GM21576 (cell line): ENCODE measurements around the gene CCDC50.

Source experiments
- ATAC-seq: cut with Tn5 transposase; IDR thresholded peaks from one replicate; pipeline ENCODE4 v1.9.1; 2021; ENCODE audit warnings: mild to moderate bottlenecking, moderate library complexity; ENCODE audit not compliant: unreplicated experiment

The CCDC50 gene

DNA sequence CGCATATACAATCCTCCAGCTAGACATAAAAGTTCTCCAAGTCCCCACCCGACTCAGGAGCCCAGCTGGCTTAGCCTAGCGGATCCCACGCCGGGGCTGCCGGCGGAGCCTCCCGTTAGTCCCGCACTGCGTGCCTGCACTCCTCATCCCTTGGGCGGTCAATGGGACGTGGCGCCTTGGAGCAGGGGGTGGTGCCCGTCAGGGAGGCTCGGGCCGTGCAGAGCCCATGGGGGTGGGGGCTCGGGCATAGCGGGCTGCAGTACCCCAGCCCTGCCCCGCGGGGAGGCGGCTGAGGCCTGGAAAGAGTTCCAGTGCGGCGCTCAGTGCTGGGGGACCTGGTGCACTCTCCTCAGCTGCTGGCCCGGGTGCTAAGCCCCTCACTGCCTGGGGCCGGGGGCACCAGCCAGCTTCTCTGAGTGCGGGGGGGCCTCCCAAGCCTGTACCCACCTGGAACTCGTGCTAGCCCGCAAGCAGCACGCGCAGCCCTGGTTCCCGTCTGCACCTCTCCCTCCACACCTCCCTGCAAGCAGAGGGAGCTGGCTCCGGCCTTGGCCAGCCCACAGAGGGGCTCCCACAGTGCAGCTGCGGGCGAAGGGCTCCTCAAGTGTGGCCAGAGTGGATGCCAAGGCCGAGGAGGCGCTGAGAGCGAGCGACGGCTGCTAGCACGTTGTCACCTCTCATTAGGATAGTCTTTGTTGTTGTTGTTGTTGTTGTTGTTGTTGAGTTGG is 12.2 kb upstream of the CCDC50 start:
- ATAC-seq: no peak

DNA sequence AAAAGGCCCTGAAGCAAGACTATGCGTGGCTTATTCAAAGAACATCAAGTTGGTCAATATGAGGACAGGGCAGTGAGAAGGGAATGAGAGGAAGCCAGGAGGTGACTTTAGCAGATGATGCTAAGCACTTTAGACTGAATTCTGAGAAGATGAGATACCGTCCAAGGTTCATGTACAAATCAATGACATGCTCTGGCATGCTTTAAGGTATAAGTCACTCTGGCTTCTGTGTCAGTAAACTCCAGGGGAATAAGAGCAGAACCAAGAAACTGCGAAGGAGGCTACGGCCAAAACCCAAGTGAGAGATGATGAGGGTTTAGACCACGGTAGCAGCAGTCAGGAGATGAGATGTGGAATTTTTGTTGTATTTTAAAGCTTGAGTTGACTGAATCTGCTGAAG is 8.9 kb upstream of the CCDC50 start:
- ATAC-seq: no peak

DNA sequence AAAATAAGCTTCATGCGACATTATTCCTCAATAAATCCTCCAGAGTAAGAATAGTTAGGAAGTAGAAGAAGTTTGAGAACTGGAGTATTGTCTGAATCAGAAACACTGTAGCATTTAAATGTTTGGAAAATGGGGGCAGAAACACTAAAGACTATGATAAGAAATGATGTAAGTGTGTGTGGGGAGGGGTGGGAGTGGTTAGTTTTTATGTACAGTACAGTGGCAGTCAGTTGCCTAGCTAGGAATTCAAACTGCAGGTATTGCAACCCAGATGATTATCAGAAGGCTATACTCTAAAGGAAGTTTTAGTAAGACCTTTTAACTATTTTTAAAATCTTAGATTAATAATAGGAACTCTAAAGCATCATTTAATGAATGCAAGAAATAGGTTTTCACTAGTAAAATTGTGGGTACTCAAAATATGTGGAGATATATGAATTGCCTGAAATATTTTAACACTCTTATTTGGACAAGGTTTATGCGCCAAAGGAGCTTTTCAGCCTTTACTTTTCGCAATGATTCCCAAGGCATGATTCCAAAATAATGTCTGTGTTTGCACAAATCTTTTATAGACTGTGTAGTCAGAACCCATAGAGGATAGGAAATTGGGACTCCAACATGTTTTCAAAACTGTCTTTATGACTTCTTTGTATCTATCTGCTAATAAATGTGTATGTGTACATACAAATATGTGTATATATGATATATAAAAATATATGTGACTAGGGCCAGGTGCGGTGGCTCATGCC is 8.0 kb upstream of the CCDC50 start:
- ATAC-seq: no peak

DNA sequence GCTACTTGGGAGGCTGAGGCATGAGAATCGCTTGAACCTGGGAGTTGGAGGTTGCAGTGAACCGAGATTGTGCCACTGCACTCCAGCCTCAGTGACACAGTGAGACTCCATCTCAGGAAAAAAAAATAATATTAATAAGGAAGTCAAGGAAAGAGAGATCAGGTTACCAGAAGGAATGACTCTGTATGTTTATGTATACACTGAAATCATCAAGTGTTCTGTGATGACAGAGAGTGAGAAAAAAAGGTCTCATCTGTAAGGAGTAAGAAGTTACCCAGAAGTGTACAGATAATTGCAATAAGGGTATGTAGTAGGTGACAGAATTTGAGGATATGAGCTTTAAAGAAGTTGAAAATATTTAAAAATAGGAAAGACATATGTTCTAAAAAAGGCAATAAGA is 4.3 kb upstream of the CCDC50 start:
- ATAC-seq: no peak

DNA sequence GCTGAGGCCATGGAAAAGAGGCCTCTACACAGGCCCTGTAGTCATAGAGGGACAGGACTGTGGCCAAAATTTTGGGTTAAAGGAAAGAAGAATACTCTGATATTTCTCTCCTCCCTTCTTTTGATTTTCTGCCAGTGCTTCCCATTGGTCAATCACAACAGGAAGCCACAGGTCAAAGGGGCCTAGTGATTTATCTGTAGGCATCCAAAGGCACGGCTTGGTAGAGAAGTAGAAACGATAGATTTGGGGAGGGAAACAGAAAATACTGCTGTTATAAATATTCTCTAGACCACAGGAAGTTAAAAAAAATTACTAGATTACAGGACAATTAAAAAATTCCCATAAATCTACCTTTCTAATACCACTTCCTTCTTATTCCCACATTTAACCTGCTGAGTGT is 1.7 kb upstream of the CCDC50 start:
- ATAC-seq: no peak

DNA sequence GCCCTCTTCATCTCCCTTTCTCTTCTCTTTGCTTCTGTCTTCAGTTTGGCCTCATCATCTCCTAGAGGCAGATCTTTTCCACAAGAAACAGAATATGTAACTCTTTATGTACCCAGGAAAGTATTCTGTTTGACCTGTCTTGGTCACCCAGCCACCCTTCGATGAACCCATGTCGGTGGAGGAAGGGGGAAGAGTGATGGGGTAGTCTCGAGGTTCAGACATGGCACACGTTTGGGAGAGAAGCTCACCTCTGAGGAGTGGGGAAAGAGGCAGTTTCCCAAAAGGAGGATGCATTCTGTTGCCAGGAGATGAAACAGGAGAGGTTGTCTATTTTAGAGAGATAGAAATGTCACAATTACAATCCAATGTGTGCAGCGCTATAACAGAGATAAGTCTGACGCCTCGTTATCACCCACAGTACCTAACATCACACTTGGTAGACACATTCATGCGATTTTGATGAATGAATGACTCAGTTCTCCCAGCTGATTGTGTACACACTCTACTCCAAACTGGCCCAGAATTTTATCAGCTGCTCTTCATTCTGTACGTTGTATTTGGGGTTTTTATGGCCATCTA is 722 bp upstream of the CCDC50 start:
- no peak for ATAC-seq

DNA sequence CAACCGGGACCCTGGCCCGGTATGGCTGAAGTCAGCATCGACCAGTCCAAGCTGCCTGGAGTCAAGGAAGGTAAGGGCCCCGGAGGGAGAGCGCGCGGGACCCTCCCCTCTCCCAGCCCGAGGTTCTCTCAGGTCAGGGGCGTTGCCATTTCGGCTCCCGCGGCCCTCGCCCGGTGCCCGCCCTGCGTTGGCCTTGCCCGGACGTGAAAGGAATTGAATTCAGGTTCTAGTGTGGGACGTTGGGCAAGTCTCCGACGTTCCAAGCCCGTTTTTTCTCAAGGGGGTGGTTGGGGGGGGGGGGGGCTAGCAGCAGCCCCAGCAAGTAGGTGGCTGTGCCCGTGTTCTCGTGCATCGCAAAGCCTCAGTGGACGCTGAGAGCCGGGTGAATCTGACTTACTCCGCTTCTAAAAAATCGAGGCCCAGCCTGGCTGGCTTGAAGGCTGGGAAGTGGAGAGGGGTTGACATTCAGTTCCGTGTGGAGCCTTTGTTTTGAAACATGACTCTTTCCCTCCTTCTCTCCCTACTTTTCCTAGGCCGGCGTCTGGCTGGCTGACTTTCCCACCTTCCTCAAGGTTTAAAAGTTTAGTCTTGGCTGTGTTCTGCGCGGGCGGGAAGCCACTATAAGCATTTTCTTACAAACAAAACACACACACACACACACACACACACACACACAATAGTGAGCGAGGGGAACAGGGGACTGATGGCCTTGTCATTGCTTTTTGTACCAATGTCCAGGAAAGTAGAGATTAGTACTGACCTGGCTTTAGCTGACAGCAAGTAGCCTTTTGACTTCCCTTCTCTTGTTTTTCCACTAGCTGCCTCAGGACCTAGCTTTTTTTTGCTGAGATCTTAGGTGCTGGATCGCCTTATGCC is 698 bp downstream of the CCDC50 start, which contains the start of gene UTS2B:
UTS2B (minus strand) TSS at position 873 of the 876 bp plus-strand sequence. CDS start 48,337 bp downstream, outside the sequence.
- peak; percentile 19 for ATAC-seq

DNA sequence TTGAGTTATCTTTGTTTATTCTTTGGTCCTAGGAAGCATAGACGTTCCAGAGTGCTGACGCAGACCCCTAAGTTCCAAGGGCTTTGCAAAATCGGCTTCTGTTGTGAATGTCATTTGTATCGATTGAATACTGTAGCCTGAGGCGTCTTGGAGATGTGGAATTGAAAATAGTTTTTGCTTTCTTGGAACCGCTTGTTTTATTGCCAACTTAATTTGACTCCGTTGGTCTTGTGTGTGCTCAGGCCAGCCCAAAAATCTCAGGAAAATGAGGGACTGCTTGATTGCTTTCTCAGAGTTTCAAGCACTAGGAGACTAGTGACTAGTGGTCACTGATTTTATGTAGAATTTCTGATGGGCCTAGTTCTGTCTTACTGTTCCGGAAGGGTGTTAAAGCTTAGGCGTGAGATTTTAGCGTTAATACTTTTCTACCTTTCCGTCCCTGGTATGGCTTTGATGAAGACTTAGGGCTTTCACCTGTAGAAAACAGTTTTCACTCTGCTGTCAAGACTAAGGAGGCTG is 1.4 kb downstream of the CCDC50 start:
- ATAC-seq: no peak

DNA sequence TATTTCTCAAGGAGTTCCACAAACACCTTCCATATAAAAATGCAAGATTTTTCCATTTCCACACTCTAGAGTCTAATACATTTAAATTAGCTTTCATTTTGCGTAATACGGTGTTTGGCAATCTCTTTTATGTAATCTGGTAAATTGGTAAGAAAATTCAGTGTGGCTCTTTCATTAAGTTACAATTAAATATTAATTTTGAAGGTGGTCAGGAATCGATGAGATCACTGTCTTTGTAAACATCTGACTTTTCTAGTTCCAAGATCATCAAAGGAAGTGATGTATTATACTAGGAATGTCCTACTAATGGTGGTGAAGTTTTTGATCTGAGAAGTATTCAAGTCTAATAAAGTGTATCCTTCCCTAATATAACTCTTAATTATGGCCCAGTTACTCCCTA is 2.2 kb downstream of the CCDC50 start:
- ATAC-seq: no peak

DNA sequence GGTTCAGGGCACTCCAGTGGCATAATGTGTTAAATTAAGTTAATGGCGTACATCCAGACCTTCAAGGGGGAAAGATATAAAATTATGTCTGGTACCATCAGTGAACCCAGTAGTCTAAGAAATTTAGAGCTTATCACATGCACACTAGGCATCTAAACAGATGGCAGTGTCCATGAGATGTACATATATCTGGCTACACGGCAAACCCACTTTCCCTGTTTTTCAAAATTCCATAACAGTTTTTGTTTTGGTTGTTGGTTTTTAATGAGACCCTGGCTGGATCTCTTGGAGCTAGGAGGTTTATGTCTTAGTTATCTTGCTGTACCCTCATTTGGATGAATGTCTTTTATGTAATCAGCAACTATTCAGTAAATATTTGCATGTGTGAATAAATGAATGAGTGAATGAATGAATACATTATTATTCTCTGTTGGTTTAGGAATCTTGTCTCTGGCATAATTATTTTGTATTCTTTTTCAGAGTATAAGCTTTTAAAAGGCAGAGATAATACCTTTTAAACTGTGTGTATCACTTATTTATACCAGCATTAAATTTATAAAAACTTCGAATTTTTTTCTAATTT is 4.2 kb downstream of the CCDC50 start:
- no peak for ATAC-seq

DNA sequence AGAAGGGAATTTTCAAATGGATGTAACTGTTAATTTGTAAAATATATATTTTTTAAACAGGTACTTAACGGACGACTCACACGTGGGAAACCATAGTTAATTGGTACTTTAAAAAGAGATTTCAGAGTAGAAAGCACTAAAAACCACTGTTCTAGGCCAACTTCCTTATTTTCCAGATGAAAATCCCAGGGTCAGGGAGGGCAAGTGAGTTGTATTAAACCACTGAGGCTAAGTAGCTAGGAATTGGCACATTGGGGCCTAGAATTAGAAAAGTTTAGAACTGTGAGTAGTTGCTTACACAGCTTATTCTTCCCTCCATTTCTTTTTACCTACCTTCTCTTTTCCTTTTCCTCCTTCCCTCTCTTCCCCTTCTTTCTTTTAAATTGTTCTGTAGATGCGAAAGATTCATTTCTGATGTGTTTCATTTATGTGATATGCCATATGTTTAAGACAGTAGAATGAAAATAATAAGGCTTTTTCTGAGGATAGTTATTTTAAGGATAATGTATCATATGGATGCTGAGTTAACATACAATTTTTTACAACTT is 5.2 kb downstream of the CCDC50 start:
- ATAC-seq: no peak

DNA sequence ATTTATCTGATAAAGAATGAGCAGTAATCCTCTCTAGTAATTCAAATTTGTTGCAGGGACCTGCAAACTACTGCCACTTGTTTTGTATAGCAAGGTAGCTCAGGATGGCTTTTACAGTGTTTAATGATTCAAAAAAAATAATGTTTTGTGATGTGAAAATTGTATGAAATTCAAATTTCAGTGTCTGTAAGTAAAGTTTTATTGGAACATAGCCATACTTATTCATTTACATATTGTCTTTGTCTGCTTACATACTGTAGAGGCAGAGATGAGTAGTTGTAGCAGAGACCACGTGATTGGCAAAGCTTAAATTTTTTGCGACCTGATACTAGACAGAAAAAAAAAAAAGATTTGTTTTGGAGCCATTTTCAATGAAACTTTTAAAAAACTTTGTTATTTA is 7.6 kb downstream of the CCDC50 start:
- ATAC-seq: peak; percentile 43

DNA sequence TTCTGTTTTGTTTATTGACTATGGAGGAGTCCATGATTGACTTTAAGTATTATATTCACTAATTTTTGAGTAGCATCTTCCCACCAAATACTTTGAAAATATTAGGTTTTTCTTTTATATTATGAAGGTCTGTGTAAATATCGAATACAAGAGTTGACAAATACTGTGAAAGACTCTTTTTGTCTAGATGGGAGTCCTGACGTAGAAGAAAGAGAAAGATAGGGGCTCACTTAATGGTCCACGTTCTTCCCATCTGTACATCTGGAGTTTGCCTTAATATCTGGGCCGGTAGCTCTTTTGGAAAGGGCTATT is 8.9 kb downstream of the CCDC50 start:
- no peak for ATAC-seq

DNA sequence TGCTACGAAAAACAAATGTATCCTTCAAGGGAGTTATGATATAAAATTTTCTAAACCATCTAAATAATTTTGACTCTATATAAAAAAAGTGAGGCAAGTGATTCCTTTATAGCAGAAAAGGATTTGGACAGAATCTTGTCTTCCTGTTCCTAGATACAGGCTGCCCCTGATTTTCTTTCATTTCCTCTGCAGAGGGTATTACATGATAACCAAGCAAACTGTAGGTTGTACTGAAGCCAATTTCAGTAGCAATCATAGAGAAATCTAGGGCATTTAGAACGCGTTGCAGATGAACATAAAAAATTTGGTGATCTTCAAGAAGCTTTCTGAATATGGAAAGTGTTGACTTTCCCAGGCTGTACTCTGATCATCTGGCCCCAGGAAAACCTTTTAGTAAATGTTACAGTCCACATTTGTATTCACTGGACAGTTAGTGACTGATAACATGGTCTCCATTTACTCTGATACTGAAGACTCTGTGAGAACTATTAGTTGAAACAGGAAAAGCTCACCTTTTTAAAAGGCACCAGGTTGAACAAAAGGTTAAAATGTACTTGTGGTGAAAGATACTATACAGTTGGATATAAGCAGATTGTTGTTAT is 10.2 kb downstream of the CCDC50 start:
- ATAC-seq: no peak

DNA sequence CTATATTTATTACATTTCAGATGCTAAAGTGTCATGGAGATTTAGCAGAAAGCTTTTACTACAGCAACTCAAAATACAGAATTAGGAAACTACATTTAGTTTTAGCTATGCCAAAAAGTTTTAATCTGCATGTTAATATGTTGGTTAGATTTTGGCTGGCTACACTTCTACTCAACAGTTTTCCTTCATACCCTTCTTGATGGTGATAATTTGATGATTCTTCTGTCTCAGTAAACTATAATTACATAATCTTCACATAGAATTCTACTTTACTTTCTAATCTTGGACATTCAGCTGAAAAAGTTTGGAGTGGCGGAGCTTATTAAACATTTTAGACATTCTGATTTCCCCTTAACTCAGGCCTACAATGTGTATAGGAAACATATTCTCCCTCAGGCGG is 11.2 kb downstream of the CCDC50 start:
- no peak for ATAC-seq

DNA sequence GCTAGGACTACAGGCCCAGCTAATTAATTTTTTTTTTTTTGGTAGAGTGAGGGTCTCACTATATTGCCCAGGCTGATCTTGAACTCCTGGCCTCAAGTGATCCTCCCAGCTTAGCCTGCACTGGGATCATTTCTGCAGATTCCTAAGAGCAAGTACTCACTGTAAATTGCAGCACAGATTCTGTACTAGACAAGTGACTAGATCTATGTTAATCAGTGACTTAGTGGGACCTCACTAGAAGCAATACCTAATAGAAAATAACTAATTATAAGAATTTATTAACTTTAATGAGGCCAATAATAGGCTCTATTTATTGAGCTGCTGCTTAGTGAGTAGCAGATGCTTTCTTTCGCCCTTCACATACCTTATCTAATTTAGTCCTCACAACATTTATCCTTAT is 11.8 kb downstream of the CCDC50 start:
- no peak for ATAC-seq

DNA sequence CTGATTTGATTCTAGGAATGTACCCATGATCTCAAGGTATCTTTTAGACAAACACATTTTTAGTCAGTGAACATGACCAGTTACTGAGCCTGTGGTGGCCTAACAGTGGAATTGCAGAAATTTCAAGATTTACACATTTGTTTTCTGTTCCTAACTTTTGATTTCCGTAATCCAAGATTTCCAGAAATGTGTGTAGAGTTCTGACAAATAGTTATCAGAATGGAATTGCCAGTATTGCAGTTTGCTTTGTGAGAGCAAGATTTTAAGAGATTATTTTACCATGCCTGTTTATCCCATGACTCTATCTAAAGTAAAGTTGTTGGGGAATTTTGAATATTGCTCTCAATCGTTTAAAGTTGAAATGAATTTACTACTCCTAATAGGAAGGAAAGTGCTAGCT is 12.8 kb downstream of the CCDC50 start:
- no peak for ATAC-seq

DNA sequence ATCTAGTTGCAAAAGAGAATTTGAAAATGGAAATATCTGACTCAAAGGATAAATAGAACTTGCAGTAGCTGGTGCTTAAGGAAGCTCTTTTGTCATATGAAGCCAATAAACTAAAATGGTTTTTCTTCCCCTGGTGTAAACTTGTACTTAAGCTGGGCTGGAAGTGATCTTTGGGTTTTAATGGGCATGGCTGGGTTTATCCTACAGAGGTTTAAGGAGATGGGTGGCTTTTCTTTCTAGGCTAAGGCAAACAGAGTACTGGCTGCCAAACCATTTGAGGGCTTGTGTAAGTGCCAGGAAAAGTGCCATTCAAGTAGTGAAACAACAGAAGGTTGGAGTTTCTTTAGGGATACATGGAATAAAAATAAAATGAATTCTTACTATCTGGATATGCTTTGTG is 13.2 kb downstream of the CCDC50 start:
- no peak for ATAC-seq

DNA sequence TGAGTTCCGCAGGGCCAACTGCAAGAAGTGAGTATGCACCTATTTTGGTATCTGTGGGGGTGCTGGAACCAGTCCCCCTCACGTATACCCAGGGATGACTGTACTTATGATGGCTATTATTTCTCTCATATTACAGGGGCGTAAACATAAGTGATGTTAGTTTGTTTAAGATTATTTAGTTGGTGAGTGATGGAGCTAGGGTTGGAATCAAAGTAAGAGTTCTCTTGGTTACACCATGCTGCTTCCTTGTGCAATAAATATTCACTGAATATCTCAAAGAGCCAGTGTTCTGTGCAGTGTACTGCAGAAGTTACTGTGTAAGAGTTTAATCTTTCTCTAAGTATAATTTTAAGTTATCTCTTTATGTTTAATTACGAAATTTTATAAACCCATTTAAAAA is 13.9 kb downstream of the CCDC50 start:
- no peak for ATAC-seq

DNA sequence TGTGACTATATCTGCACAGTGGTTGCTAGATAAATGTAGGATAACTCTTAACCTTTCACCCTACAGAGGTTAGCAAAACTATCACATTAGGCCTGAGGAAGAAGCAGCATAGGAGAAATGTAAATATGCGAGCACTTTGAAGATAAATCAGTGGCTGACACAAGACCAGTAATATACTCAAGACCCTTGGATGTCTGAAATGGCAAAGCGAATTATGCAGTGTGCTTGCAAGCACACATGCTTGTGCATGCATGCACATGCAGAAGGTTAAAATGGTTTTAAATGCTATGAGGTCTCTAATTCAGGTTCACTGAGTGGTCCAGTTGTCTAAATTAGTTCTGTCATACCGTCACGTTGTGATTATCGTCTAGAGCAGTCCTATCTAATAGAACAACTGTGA is 14.7 kb downstream of the CCDC50 start:
- ATAC-seq: no peak
